K562 (cell line): ENCODE results near the gene HSPA2. TPM values are rescaled to one million over a fixed set of nuclear protein-coding genes. Genes with fewer than 3 reads are reported as not detected.

Experiments used
- CREBBP ChIP-seq: IDR thresholded peaks from one replicate; pipeline ENCODE4 v1.6.1; 2012; ENCODE audit warnings: low read depth, mild to moderate bottlenecking, control low read depth, inconsistent platforms, low read length
- CXXC5 ChIP-seq: fragments of 250-450 bp; sonication (Bioruptor Pico); IDR thresholded peaks from 2 replicates; pipeline ENCODE4 v1.8.0; 2022; ENCODE audit warnings: inconsistent platforms, mild to moderate bottlenecking, moderate library complexity
- FUS ChIP-seq: fragments of 200-400 bp; formaldehyde crosslinking; optimal IDR thresholded peaks from 2 replicates; pipeline ENCODE3; 2017; ENCODE audit warnings: low read depth, low read length
- MEIS2 ChIP-seq: fragments of 450-650 bp; IDR thresholded peaks from 2 replicates; pipeline ENCODE4 v1.6.1; 2014; ENCODE audit warnings: mild to moderate bottlenecking; ENCODE audit not compliant: partially characterized antibody
- MTA2 ChIP-seq: fragments of 450-650 bp; IDR thresholded peaks from 2 replicates; pipeline ENCODE4 v1.6.1; 2016; ENCODE audit warnings: low read depth
- MTA3 ChIP-seq: fragments of 450-650 bp; formaldehyde crosslinking; IDR thresholded peaks from 2 replicates; pipeline ENCODE4 v1.6.1; 2017; ENCODE audit warnings: mild to moderate bottlenecking, borderline replicate concordance
- NFYB ChIP-seq: IDR thresholded peaks from 2 replicates; pipeline ENCODE4 v1.6.1; 2011; ENCODE audit warnings: mild to moderate bottlenecking, moderate library complexity; ENCODE audit not compliant: insufficient read length; ENCODE audit errors: extremely low read depth
- SREBF1 ChIP-seq: fragments of 150-350 bp; IDR thresholded peaks from 2 replicates; pipeline ENCODE4 v1.6.1; 2014; ENCODE audit warnings: antibody characterized with exemption, low read depth, low read length, borderline replicate concordance
- ZNF23 ChIP-seq: fragments of 250-450 bp; sonication (Bioruptor Pico); IDR thresholded peaks from 2 replicates; pipeline ENCODE4 v1.4.0; 2020; ENCODE audit warnings: mild to moderate bottlenecking
- ZNF316 ChIP-seq: fragments of 450-650 bp; IDR thresholded peaks from 2 replicates; pipeline ENCODE4 v1.6.1; 2016
- ZNF77 ChIP-seq: fragments of 250-450 bp; sonication (Bioruptor Pico); IDR thresholded peaks from 2 replicates; pipeline ENCODE4 v1.5.0; 2020
- polyA plus RNA-seq, 8 experiments: library from polyadenylated mRNA; depleted of rRNA in 4 of 8; stranded (reverse) in 5 of 8; unstranded in 3 of 8; fragments of >200 nt; fragmentation: Nextera tagmentation in 2 of 8; fragmentation: Illumina TruSeq in 1 of 8; extraction: Ambion mirVana in 2 of 8; extraction: Trizol in 1 of 8; gene quantifications; 2 replicates each; pipeline versions ENCODE4 v1.2.1 to v1.2.3, GENCODE V29; 2011 to 2014; ENCODE audit warnings: inconsistent platforms in 1 of 8, missing spikeins in 1 of 8
- total RNA-seq, 7 experiments: library from RNA; depleted of rRNA in 6 of 7; stranded (reverse); fragments of >200 nt in 6 of 7; fragmentation: Illumina TruSeq in 2 of 7; extraction: Trizol in 2 of 7; gene quantifications; 2 replicates each; pipeline versions ENCODE4 v1.2.1 to v1.2.3, GENCODE V29; 2011 to 2021; ENCODE audit warnings: low replicate concordance in 1 of 7
- TF ChIP-seq, protein P1 (sequence below): fragments of 450-650 bp; IDR thresholded peaks from 2 replicates; pipeline ENCODE4 v1.6.1; 2017; ENCODE audit warnings: mild to moderate bottlenecking, moderate library complexity
- TF ChIP-seq, protein P2 (sequence below): fragments of 450-650 bp; formaldehyde crosslinking; IDR thresholded peaks from 2 replicates; pipeline ENCODE4 v1.4.0; 2022; ENCODE audit warnings: missing genetic modification characterization
- TF ChIP-seq, protein P3 (sequence below): IDR thresholded peaks from 2 replicates; pipeline ENCODE4 v1.6.1; 2016; ENCODE audit warnings: missing genetic modification characterization, missing compliant biosample characterization
- TF ChIP-seq, protein P4 (sequence below): sonication (generic); formaldehyde crosslinking; IDR thresholded peaks from 2 replicates; pipeline ENCODE4 v1.8.1; 2023; ENCODE audit warnings: missing genetic modification reagents, mild to moderate bottlenecking, borderline replicate concordance
- TF ChIP-seq, protein P5 (sequence below): sonication (generic); formaldehyde crosslinking; IDR thresholded peaks from 2 replicates; pipeline ENCODE4 v1.8.0; 2022; ENCODE audit warnings: missing genetic modification reagents, mild to moderate bottlenecking, borderline replicate concordance

HSPA2 gene
- total and polyA plus RNA-seq, 9 of the 15 experiments (the other 6 are each of a cell fraction or from before 2014, with no cell fraction given), result not detected

DNA sequence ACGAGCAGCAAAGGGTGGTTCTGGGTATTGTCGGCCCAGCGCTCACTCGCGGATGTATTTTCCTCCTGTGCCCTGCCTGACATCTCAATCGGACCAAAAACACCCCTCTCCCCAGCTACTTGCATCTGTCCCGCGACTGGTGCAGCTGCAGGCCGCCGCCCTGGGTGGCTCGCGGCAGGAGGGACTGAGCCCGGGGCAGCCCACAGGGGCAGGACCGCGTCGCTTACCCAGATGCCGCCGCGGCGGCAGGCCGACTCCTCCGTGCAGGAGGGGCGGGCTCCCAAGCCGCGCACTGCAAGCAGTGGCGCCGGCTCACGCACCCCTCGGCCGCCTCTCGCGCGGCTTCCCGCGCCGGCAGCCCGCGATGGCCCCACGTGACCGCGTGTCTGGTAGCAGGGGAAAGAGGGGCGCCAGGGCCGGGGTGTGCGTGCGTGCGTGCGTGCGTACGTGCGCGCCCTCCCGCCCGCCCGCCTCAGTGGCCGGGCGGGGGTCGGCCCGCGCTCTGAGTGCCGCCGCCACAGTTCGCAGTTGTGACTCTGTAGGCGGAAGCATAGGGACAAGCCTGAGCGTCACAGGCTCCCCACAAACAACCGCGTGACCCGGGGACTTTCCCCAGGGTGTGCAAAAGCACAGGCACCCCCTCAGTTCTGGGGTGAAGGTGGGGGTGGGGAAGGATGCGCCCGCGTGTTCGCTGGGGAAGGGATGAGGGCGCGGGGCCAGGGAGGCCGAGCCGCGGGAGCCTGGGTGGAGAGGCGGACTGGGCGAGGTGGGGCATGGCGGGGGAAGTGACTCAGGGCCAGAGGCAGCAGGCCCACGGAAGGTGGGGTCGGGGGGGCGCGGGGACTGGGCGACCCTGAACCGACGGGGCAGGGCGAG, 36.9 kb upstream of the HSPA2 start, which contains the start of gene ZBTB25 (continued):
- TF ChIP-seq, protein P1, sequence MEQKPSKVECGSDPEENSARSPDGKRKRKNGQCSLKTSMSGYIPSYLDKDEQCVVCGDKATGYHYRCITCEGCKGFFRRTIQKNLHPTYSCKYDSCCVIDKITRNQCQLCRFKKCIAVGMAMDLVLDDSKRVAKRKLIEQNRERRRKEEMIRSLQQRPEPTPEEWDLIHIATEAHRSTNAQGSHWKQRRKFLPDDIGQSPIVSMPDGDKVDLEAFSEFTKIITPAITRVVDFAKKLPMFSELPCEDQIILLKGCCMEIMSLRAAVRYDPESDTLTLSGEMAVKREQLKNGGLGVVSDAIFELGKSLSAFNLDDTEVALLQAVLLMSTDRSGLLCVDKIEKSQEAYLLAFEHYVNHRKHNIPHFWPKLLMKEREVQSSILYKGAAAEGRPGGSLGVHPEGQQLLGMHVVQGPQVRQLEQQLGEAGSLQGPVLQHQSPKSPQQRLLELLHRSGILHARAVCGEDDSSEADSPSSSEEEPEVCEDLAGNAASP, result no peak
- TF ChIP-seq FUS (no peak), CXXC5 (CRISPR knock-in tag) (peak; percentile 91), ZNF316 (no peak), MEIS2 (peak; percentile 13), SREBF1 (no peak), CREBBP (no peak), ZNF23 (no peak), NFYB (no peak), ZNF77 (no peak), MTA2 (no peak), MTA3 (0 out of 2 replicates have a peak, but pooled peaks have one; percentile 19)
- TF ChIP-seq, protein P2, sequence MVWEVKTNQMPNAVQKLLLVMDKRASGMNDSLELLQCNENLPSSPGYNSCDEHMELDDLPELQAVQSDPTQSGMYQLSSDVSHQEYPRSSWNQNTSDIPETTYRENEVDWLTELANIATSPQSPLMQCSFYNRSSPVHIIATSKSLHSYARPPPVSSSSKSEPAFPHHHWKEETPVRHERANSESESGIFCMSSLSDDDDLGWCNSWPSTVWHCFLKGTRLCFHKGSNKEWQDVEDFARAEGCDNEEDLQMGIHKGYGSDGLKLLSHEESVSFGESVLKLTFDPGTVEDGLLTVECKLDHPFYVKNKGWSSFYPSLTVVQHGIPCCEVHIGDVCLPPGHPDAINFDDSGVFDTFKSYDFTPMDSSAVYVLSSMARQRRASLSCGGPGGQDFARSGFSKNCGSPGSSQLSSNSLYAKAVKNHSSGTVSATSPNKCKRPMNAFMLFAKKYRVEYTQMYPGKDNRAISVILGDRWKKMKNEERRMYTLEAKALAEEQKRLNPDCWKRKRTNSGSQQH (CRISPR knock-in tag), result no peak
- TF ChIP-seq, protein P3, sequence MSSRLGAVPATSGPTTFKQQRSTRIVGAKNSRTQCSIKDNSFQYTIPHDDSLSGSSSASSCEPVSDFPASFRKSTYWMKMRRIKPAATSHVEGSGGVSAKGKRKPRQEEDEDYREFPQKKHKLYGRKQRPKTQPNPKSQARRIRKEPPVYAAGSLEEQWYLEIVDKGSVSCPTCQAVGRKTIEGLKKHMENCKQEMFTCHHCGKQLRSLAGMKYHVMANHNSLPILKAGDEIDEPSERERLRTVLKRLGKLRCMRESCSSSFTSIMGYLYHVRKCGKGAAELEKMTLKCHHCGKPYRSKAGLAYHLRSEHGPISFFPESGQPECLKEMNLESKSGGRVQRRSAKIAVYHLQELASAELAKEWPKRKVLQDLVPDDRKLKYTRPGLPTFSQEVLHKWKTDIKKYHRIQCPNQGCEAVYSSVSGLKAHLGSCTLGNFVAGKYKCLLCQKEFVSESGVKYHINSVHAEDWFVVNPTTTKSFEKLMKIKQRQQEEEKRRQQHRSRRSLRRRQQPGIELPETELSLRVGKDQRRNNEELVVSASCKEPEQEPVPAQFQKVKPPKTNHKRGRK (tag), result no peak
- TF ChIP-seq, protein P4, sequence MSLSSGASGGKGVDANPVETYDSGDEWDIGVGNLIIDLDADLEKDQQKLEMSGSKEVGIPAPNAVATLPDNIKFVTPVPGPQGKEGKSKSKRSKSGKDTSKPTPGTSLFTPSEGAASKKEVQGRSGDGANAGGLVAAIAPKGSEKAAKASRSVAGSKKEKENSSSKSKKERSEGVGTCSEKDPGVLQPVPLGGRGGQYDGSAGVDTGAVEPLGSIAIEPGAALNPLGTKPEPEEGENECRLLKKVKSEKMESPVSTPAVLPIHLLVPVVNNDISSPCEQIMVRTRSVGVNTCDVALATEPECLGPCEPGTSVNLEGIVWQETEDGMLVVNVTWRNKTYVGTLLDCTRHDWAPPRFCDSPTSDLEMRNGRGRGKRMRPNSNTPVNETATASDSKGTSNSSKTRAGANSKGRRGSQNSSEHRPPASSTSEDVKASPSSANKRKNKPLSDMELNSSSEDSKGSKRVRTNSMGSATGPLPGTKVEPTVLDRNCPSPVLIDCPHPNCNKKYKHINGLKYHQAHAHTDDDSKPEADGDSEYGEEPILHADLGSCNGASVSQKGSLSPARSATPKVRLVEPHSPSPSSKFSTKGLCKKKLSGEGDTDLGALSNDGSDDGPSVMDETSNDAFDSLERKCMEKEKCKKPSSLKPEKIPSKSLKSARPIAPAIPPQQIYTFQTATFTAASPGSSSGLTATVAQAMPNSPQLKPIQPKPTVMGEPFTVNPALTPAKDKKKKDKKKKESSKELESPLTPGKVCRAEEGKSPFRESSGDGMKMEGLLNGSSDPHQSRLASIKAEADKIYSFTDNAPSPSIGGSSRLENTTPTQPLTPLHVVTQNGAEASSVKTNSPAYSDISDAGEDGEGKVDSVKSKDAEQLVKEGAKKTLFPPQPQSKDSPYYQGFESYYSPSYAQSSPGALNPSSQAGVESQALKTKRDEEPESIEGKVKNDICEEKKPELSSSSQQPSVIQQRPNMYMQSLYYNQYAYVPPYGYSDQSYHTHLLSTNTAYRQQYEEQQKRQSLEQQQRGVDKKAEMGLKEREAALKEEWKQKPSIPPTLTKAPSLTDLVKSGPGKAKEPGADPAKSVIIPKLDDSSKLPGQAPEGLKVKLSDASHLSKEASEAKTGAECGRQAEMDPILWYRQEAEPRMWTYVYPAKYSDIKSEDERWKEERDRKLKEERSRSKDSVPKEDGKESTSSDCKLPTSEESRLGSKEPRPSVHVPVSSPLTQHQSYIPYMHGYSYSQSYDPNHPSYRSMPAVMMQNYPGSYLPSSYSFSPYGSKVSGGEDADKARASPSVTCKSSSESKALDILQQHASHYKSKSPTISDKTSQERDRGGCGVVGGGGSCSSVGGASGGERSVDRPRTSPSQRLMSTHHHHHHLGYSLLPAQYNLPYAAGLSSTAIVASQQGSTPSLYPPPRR, result no peak
- TF ChIP-seq, protein P5, sequence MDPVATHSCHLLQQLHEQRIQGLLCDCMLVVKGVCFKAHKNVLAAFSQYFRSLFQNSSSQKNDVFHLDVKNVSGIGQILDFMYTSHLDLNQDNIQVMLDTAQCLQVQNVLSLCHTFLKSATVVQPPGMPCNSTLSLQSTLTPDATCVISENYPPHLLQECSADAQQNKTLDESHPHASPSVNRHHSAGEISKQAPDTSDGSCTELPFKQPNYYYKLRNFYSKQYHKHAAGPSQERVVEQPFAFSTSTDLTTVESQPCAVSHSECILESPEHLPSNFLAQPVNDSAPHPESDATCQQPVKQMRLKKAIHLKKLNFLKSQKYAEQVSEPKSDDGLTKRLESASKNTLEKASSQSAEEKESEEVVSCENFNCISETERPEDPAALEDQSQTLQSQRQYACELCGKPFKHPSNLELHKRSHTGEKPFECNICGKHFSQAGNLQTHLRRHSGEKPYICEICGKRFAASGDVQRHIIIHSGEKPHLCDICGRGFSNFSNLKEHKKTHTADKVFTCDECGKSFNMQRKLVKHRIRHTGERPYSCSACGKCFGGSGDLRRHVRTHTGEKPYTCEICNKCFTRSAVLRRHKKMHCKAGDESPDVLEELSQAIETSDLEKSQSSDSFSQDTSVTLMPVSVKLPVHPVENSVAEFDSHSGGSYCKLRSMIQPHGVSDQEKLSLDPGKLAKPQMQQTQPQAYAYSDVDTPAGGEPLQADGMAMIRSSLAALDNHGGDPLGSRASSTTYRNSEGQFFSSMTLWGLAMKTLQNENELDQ (CRISPR knock-in tag), result no peak
